ENCODE data around the gene TTLL9.

DNA sequence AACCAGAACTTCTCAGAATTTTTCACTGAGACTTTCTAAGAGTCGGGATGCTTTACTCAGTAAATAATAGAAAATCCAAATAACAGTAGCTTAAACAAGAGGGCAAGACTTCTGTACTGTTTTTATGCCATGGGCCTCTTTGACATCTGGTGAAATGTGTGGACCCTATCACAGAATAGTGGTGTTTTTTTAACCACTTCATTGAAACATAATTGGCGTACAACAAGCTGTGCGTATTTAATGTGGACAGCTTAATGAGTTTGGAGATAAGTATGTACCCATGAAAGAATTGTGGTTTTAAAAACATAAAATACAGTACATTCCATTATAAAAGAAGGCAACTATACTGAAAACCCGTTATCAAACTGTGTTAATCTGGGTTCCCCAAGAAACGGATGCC is 43.7 kb downstream of the TTLL9 start:
- TF ChIP-seq ZFP3 (CRISPR knock-in tag; IDR thresholded peaks at IDR 0.05) (no peak), ARNTL (CRISPR knock-in tag; IDR thresholded peaks at IDR 0.05; ENCODE audit: borderline replicate concordance, low read depth) (no peak)
- TF ChIP-seq, protein P1, sequence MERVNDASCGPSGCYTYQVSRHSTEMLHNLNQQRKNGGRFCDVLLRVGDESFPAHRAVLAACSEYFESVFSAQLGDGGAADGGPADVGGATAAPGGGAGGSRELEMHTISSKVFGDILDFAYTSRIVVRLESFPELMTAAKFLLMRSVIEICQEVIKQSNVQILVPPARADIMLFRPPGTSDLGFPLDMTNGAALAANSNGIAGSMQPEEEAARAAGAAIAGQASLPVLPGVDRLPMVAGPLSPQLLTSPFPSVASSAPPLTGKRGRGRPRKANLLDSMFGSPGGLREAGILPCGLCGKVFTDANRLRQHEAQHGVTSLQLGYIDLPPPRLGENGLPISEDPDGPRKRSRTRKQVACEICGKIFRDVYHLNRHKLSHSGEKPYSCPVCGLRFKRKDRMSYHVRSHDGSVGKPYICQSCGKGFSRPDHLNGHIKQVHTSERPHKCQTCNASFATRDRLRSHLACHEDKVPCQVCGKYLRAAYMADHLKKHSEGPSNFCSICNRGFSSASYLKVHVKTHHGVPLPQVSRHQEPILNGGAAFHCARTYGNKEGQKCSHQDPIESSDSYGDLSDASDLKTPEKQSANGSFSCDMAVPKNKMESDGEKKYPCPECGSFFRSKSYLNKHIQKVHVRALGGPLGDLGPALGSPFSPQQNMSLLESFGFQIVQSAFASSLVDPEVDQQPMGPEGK (CRISPR knock-in tag; IDR thresholded peaks at IDR 0.05; ENCODE audit: borderline replicate concordance), result no peak
